ENCODE results near the gene RUFY4.

Gene RUFY4

DNA sequence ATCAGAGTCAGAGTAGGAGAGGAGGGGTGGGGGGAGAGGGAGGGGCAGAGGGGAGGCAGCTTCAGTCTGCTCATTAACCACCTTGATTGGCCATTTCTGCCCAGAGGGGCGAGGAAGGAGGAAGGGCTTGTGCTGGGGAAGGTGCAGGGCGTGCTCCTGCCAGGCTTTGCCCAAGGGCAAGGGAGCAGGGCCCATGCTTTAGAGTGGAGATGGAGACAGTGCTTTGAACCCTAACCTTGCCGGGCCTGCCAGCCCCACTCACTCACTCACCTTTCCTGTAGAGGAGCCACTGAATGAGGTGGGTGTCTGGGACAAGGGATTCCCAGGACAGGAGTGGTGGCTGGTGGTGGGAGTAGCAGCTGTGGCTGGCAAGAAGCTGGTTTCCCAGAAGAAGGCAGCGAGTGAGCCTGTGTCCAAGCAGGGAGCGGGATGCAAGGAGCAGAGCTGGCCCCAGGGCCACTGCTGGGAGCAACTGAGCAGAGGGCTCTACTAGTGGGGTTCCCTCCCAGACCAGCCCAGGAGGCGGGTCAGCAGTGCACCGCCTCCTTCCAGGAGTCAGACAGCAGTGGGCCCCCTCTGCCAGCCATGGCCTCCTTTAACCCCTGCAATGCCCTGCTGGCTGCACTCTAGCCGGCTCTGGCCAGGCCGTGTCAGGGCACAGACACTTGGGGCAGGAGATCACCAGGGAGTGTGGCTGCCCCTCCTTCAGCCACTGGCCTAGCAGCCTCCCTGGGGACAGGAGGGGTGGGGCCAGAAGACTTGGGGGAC is 3.6 kb upstream of the RUFY4 start:
- H3F3A ChIP-seq (ENCODE audit: insufficient read depth, low read length) = no peaks in the 10 kb centered on the region
- peaks cover 12% of the 10 kb centered on the region; the same call in 1 of the 2 replicates for H3K27me3 ChIP-seq (ENCODE audit: insufficient read depth, low read length)
- TF ChIP-seq, protein P1, sequence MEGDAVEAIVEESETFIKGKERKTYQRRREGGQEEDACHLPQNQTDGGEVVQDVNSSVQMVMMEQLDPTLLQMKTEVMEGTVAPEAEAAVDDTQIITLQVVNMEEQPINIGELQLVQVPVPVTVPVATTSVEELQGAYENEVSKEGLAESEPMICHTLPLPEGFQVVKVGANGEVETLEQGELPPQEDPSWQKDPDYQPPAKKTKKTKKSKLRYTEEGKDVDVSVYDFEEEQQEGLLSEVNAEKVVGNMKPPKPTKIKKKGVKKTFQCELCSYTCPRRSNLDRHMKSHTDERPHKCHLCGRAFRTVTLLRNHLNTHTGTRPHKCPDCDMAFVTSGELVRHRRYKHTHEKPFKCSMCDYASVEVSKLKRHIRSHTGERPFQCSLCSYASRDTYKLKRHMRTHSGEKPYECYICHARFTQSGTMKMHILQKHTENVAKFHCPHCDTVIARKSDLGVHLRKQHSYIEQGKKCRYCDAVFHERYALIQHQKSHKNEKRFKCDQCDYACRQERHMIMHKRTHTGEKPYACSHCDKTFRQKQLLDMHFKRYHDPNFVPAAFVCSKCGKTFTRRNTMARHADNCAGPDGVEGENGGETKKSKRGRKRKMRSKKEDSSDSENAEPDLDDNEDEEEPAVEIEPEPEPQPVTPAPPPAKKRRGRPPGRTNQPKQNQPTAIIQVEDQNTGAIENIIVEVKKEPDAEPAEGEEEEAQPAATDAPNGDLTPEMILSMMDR (IDR thresholded peaks at IDR 0.05; ENCODE audit: low read length) = no peak
- no peak for TF ChIP-seq EZH2 (IDR thresholded peaks at IDR 0.05; ENCODE audit: borderline replicate concordance, low read length)
- no peak overlapping the region for H3K27ac ChIP-seq (ENCODE audit: low read depth, low read length, poor library complexity, severe bottlenecking)
- H3K9ac ChIP-seq (ENCODE audit: low read length) = no peak overlapping the region
- no peaks in the 10 kb centered on the region for H3K36me3 ChIP-seq (ENCODE audit: insufficient read depth, low read length)
- no peaks in the 10 kb centered on the region for H3K9me2 ChIP-seq (ENCODE audit: low read depth, low read length)
- no peaks in the 10 kb centered on the region for H3K9me3 ChIP-seq (ENCODE audit: low read length)
- H3K79me2 ChIP-seq (ENCODE audit: insufficient read depth, low read length) = no peaks in the 10 kb centered on the region
- H2AFZ ChIP-seq (ENCODE audit: low read length) = no peak overlapping the region
- no peaks in the 10 kb centered on the region for H4K20me1 ChIP-seq (ENCODE audit: insufficient read depth, low read length)
- no peaks in the 10 kb centered on the region for H3K4me1 ChIP-seq (ENCODE audit: insufficient read depth, low read length, severe bottlenecking)
- H3K4me2 ChIP-seq (ENCODE audit: low read length) = no peak overlapping the region
- no peak overlapping the region for H3K4me3 ChIP-seq (ENCODE audit: low read depth, low read length, poor library complexity, severe bottlenecking)

DNA sequence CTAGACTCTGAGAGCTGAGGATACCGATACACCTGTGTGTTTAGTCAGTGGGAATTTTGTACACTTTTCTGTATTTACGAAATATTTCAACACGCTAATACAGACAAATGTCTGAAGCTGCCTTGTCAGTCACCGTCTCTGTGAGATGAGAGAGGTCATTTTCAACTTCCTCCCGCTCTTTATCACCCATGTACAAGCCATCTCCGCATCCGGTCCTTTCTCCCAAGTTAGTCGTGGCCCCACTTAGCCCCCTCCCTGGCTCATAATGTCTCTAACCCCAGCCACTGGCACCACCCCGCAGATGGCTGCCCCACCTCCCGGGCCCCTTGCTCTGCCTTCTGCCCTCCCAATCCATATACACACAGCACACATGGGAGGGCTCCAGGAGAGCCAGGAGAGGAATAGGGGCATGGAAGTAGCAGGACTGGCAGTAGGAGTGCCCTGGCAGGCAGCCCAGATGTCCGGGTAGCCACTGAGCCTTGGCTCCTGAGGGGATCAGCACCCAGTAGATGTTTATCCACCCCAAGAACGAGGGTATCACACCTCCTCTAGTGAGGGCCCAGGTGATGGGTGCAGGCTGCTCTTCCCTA is 2.0 kb upstream of the RUFY4 start:
- no peaks in the 10 kb centered on the region for H3K4me1 ChIP-seq (ENCODE audit: insufficient read depth, low read length, severe bottlenecking)
- H3K4me2 ChIP-seq (ENCODE audit: low read length) = no peak overlapping the region
- H3K79me2 ChIP-seq (ENCODE audit: insufficient read depth, low read length) = no peaks in the 10 kb centered on the region
- H3K9me2 ChIP-seq (ENCODE audit: low read depth, low read length) = no peaks in the 10 kb centered on the region
- no peaks in the 10 kb centered on the region for H4K20me1 ChIP-seq (ENCODE audit: insufficient read depth, low read length)
- H3K4me3 ChIP-seq (ENCODE audit: low read depth, low read length, poor library complexity, severe bottlenecking) = no peak overlapping the region
- peaks cover 12% of the 10 kb centered on the region; the same call in 1 of the 2 replicates for H3K27me3 ChIP-seq (ENCODE audit: insufficient read depth, low read length)
- no peaks in the 10 kb centered on the region for H3K9me3 ChIP-seq (ENCODE audit: low read length)
- no peak overlapping the region for H3K9ac ChIP-seq (ENCODE audit: low read length)
- H3F3A ChIP-seq (ENCODE audit: insufficient read depth, low read length) = no peaks in the 10 kb centered on the region
- H3K36me3 ChIP-seq (ENCODE audit: insufficient read depth, low read length) = no peaks in the 10 kb centered on the region
- H3K27ac ChIP-seq (ENCODE audit: low read depth, low read length, poor library complexity, severe bottlenecking) = no peak overlapping the region
- no peak overlapping the region for H2AFZ ChIP-seq (ENCODE audit: low read length)
- TF ChIP-seq, protein P1 (IDR thresholded peaks at IDR 0.05; ENCODE audit: low read length) = no peak
- TF ChIP-seq EZH2 (IDR thresholded peaks at IDR 0.05; ENCODE audit: borderline replicate concordance, low read length) = no peak

DNA sequence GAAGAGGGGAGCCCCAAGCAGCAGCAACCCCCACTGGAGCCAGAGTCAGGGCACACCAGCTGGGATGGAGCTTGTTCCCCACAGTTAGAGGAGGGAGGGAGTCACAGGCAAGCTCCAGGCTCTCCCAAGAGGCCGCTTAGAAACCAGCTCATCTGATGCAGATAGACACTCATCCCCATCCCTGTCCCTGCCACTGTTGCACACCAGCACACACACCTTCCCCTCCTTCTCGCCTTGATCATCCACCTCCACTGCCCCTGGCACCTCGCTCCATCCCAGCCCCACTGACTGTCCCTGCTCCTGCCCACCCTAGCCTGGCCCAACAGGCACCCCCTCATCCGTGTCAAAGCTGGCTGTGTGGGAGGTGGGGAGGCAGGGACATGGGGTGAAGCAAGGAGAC is 1.5 kb upstream of the RUFY4 start:
- Histone ChIP-seq H3K9me2 (ENCODE audit: low read depth, low read length) (no peaks in the 10 kb centered on the region), H3K27me3 (ENCODE audit: insufficient read depth, low read length) (peaks cover 12% of the 10 kb centered on the region; the same call in 1 of the 2 replicates), H3K9ac (ENCODE audit: low read length) (no peak overlapping the region), H3F3A (ENCODE audit: insufficient read depth, low read length) (no peaks in the 10 kb centered on the region), H3K36me3 (ENCODE audit: insufficient read depth, low read length) (no peaks in the 10 kb centered on the region), H3K27ac (ENCODE audit: low read depth, low read length, poor library complexity, severe bottlenecking) (no peak overlapping the region), H2AFZ (ENCODE audit: low read length) (no peak overlapping the region), H3K4me2 (ENCODE audit: low read length) (no peak overlapping the region), H3K9me3 (ENCODE audit: low read length) (no peaks in the 10 kb centered on the region), H4K20me1 (ENCODE audit: insufficient read depth, low read length) (no peaks in the 10 kb centered on the region), H3K4me1 (ENCODE audit: insufficient read depth, low read length, severe bottlenecking) (no peaks in the 10 kb centered on the region), H3K79me2 (ENCODE audit: insufficient read depth, low read length) (no peaks in the 10 kb centered on the region), H3K4me3 (ENCODE audit: low read depth, low read length, poor library complexity, severe bottlenecking) (no peak overlapping the region)
- TF ChIP-seq, protein P1 (IDR thresholded peaks at IDR 0.05; ENCODE audit: low read length) = no peak
- no peak for TF ChIP-seq EZH2 (IDR thresholded peaks at IDR 0.05; ENCODE audit: borderline replicate concordance, low read length)

All from OCI-LY1 (cell line).